ENCODE results near the gene ATG101. TPM values are rescaled to one million over a fixed set of nuclear protein-coding genes. Genes with fewer than 3 reads are reported as not detected.

Gene ATG101
- total and polyA plus RNA-seq, 2 of the 13 experiments (the other 11 are each of a cell fraction or from before 2014, with no cell fraction given) = 58.2 to 67.7 TPM

GRCh38 chr12:52082026-52082668, 12.4 kb downstream of the ATG101 start (continued):
- TF ChIP-seq PAF1 (CRISPR knock-in tag; IDR thresholded peaks at IDR 0.05) (no peak), HNRNPUL1 (IDR thresholded peaks at IDR 0.05; ENCODE audit: low read depth, low read length) (no peak), ZNF260 (CRISPR knock-in tag; IDR thresholded peaks at IDR 0.05; ENCODE audit: borderline replicate concordance, low read depth) (no peak), ATF3 (CRISPR knock-in tag; IDR thresholded peaks at IDR 0.05) (no peak), ZNF574 (CRISPR knock-in tag; IDR thresholded peaks at IDR 0.05) (peak; percentile 63; the same call in 1 of the 2 replicates), ZC3H13 (CRISPR knock-in tag; IDR thresholded peaks at IDR 0.05) (peak; percentile 74; the same call in 1 of the 2 replicates), ZNF782 (CRISPR knock-in tag; IDR thresholded peaks at IDR 0.05; ENCODE audit: borderline replicate concordance) (no peak), MLXIP (CRISPR knock-in tag; IDR thresholded peaks at IDR 0.05; ENCODE audit: borderline replicate concordance) (no peak), ZNF501 (CRISPR knock-in tag; IDR thresholded peaks at IDR 0.05) (peak; percentile 72; the same call in 1 of the 2 replicates), FOXJ3 (CRISPR knock-in tag; IDR thresholded peaks at IDR 0.05; ENCODE audit: borderline replicate concordance) (0 out of 2 replicates have a peak, but pooled peaks have one; percentile 27), TARDBP (CRISPR knock-in tag; IDR thresholded peaks at IDR 0.05) (peak; percentile 62; the same call in 1 of the 2 replicates), ZNF329 (CRISPR knock-in tag; IDR thresholded peaks at IDR 0.05; ENCODE audit: low read depth) (no peak), PRDM15 (CRISPR knock-in tag; IDR thresholded peaks at IDR 0.05) (no peak), ZNF468 (CRISPR knock-in tag; IDR thresholded peaks at IDR 0.05) (no peak), SMYD3 (CRISPR knock-in tag; IDR thresholded peaks at IDR 0.05) (0 out of 2 replicates have a peak, but pooled peaks have one; percentile 50), KDM4B (CRISPR knock-in tag; IDR thresholded peaks at IDR 0.05) (no peak), FOXO1 (CRISPR knock-in tag; IDR thresholded peaks at IDR 0.05) (peak; percentile 73; the same call in 1 of the 2 replicates), TSC22D2 (CRISPR knock-in tag; IDR thresholded peaks at IDR 0.05; ENCODE audit: borderline replicate concordance) (no peak), ZNF138 (CRISPR knock-in tag; IDR thresholded peaks at IDR 0.05; ENCODE audit: low read depth) (no peak), BORCS8-MEF2B (CRISPR knock-in tag; IDR thresholded peaks at IDR 0.05) (peak; percentile 19; the same call in 1 of the 2 replicates)

Measured in HepG2 (cell line).